NCI-H2227 (cell line): Measurements from ENCODE around the gene FAM117A.

Experiments used
- DNase-seq: peaks from one replicate; lab custom pipeline; 2025; ENCODE audit not compliant: unreplicated experiment; lab: John Stamatoyannopoulos, UW

The FAM117A gene, protein sequence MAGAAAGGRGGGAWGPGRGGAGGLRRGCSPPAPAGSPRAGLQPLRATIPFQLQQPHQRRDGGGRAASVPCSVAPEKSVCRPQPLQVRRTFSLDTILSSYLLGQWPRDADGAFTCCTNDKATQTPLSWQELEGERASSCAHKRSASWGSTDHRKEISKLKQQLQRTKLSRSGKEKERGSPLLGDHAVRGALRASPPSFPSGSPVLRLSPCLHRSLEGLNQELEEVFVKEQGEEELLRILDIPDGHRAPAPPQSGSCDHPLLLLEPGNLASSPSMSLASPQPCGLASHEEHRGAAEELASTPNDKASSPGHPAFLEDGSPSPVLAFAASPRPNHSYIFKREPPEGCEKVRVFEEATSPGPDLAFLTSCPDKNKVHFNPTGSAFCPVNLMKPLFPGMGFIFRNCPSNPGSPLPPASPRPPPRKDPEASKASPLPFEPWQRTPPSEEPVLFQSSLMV

DNA sequence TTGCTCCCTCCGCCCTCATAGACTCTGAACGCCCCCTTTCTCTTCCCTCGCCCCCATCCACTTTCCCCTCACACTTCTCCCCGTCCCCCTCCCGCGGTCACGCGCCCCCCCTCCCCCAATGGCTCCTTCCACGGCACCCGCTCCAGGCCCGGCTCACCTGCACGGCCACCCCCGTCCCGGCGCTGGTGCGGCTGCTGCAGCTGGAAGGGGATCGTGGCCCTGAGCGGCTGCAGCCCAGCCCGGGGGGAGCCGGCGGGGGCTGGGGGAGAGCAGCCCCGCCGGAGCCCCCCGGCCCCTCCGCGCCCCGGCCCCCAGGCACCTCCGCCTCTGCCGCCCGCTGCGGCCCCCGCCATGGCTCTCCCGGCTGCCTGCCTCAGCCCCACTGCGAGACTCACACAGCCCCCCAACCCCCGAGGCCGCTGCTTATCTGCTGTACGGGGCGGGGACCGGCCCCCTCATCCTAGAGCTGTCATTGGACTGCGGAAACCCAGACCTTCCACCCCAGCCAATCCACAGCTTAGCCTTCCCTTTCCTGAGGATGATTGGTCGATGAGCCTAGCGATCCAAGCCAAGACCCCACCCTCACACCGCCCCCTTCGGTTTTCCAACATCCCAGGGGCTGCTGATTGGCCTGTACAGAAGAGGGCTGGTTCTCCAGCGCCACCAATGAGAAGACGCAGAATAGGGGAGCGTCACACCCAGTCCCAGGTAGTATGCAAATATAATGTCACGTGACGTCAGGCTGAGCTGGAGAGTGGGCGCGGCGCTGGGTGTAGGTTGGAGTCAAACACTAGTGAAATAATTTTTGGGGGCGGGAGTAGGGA is at the start of gene FAM117A:
TSS of gene FAM117A (minus strand) at position 397 of the 824 bp plus-strand sequence. CDS start at position 353, 44 bp downstream.
- DNase-seq = peak; percentile 98

DNA sequence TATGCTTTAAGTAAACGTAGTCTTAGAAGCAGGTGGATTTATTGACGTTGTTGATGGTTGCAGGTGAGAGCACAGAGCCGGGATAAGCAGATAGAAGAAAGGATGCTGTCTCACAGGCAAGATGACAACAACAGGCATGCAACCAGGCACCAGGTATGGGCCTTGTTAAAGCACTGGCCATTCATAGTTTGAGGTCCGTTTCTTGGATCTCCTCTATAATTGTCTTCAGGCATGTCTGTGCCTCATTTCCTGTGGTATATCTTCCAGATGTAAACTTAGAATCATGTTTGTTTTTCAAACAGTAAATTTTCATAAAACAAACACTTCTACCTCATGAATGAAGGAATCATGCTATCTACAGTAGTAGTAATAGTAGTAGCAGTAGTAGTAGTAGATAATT is 45.1 kb upstream of the FAM117A start:
- no peak for DNase-seq

DNA sequence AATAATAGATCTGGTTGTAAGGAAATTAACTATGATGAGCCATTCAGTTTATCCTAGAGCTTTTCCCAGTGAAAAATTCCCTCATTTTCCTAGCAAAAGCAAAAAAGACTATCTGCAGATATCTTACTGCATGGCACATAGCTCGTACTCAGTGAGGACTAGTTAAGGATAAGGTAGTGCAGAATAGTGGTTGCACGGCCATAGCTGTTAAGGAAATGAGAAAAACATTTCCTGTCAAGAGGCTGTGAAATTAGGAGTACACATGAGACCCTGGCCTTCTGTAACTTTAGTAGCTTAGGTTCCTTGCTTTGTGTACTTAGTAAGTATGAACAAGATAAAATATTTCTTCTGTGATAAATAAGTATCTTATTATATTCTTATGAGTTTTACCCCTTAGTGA is 34.8 kb upstream of the FAM117A start:
- no peak for DNase-seq

DNA sequence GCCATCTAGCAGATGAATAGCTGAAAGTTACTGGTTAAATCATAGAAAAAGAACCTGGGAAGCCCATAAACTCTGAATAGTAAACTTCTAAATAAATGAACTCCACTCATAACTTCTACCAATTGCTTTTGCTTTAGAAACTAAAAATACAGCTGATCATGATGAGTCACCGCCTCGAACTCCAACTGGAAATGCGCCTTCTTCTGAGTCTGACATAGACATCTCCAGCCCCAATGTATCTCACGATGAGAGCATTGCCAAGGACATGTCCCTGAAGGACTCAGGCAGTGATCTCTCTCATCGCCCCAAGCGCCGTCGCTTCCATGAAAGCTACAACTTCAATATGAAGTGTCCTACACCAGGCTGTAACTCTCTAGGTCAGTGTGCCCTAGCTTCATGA is 34.3 kb upstream of the FAM117A start:
- DNase-seq = no peak

DNA sequence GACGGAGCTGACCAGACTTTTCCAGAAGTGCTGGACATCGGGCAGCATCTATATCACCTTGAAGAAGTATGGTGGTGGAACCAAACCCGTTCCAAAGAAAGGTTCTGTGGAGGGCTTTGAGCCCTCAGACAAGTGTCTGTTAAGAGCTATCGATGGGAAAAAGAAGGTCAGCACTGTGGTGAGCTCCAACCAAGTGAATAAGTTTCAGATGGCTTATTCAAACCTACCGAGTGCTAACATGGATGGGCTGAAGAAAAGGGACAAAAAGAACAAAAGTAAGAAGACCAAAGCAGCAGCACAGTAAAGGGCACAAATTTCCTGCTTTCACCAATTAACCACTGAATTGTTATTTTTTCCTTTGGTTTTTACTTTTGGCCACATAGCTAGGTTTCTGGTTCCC is 31.4 kb upstream of the FAM117A start:
- DNase-seq = no peak

DNA sequence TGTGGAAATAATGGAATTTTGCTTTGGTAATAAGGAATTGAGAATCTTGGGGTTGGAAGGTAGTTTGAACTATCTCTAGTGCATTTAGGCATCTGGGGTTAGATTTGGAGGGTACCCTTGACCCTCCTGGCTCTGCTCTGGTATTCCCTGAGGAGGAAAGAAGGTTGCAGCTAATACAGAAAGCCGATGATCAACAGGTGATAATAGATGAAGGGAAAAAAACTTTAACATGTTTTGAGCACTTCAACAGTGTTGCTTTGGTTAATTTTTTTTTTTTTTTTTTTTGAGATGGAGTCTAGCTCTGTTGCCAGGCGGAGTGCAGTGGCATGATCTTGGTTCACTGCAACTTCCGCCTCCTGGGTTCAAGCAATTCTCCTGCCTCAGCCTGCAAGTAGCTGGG is 29.4 kb upstream of the FAM117A start:
- DNase-seq = no peak

DNA sequence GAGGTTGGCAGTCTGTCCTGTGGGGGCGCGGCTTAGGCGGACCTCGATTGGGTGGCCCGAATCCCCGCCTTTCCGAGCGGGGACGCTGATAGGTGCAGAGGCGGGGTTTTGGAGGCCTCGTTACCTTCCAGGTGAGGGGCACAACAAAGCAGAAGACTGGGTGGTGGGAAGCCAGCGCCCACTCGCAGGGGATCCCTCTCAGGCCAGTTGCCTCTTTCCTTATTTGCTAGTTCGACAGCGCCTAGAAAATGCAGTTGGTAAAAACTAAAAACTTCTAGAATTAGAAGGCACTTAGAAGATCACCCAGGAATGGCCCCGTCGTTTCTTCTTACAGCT is 25.3 kb upstream of the FAM117A start:
- DNase-seq = no peak

DNA sequence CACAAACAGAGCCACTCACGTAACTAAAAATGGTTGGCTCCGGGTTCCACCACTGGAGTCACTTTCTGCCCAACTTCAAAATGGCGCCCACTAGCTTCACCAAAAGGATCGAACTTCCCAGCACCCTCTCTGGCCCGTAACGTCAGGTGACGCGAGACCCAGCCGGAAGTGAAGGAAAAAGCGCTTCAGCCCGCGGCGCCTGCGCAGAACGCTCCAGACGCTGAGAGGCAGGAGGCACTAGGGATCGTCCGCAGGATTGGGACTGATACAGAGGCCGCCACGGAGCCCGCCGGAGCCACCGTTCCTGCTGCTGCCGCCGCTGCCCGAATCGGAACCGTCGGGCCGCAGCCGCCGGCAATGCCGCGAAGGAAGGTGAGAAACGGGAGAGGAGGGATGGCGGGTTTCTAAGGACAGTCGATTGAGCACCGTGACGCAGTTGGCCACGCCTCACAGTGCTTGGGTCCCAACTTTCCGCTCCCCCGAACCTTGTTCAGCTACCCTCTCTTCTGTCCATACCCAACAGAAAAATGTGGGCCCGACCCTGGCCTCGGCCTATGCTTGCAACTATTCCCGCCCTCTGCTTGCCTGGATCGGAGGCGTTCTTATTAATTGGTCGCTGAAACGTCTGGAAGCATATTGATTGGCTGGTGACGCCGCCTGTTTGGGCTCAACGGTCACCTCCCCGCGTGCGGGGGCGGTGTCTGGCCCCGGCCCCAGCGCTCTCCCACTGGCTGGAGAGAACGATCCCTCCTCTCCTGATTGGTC is 24.7 kb upstream of the FAM117A start, which contains the start of gene KAT7:
TSS of gene KAT7 (plus strand) at position 204 of the 765 bp plus-strand sequence. CDS start at position 358, 154 bp downstream.
- DNase-seq = peak; percentile 99

DNA sequence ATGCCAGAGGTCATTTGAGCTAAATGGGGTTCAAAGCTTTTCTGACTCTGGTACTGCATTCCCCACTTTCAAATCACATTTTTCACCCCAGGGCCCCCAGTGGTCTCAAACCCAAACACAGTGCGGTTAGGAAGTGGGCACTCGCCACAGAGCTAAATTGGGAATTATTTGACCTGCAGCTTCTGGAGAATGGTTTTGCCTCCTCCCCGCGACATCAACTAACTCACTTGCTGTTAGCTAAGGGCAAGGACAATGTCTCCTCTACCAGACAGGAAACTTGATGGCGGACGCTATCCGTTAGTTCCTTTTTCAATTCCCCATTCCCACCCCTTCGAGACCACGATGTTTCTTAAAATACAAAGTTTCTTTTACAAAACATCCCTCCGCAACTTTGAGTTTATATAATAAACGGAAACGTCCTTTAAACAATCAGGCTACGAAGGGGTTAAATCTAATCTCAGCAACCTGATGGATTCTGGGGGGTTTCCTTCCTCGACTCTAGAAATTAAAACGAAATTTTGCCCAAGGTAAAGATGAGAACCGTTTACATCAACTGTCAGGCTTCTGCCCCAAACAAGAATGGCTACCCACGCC is 24.1 kb upstream of the FAM117A start:
- DNase-seq = no peak

DNA sequence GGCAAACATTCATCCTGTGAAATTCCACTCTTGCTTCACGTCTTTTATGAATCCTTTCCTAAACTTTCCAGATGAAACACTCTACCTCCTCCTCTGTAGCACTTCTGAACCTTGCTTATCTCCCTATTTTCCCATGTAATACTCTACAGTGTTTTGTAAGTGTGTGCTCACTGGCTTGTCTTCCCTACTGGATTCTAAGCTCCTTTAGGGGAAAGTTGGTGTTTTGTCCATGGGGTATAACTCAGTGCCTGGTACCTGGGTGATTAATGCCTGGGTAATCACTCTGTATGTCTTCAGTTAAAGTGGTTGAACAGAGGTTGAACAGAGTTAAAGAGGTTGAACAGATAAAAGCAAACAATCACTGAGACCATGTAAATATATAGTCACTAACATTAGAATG is 20.7 kb upstream of the FAM117A start:
- DNase-seq = no peak

DNA sequence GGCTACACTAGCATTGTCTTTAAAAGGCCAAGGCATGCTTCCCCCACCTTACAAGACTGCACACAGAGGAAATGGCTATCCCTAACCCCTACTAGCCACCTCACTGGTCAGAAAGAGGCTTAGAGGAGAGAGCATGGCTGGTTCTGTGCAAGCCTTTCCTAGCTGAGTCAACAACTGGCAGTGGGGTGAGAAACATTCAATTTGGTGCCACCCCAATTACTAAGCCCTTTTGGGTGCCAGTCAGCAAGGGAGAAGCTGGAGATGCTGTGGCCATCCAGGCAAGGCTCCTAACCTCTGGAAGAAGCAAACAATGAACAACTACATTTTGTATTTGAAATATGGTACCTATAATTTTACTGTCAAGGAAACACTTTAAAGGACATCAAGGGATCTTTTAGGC is 19.9 kb upstream of the FAM117A start:
- DNase-seq = no peak

DNA sequence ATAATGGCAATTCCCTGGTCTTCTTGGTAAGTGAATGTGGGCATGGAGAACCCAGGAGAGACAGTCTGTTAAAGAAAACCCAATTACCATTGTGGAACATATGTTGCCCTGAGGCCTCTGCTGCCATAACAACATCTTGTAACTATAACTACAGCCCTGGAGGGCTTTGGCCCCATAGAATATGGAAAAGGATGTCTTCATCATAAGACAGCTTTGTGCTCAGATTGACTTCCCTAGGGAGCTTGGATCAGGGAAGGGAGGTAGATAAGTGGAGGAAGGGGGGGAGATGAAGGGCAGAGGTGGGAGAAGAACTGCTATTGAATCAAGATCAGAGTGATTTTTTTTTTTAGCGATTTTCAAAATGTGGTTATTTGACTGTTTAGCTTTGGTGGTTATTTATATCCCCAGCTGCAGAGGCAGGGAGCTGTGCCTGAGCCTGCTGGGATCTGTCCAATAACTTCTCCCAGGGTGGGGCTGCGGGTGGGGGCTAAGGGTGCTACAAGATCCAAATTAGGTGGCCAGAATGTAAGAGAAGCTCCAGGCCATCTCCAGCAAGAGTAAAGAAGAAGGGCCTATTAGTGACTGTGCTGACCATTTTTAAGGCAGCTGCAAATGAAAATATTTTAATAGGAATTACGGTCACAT is 19.3 kb upstream of the FAM117A start:
- DNase-seq = peak; percentile 62

DNA sequence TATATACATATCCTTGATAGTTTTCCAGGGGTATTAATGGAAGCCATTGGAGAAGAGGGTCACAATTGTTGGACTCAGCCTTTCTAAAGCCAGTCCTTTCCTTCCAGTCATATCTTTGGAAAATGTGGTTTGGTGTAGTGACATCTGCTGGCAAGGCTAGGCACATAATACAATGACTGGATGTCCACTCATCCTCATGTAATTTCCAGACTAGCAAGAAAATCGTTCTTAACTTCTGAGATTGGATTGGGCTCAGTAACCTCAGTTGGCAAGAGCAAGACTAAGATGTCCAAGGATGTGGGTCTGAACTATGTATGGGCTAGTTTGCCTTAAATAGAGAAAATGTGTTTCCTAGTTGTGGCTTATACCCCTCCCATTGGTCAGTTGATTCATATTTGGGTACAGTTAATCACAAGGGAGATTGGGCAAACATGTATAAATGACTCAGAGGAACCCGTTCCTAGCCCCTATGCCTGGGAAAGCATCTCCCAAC is 15.9 kb upstream of the FAM117A start:
- DNase-seq = peak; percentile 64

DNA sequence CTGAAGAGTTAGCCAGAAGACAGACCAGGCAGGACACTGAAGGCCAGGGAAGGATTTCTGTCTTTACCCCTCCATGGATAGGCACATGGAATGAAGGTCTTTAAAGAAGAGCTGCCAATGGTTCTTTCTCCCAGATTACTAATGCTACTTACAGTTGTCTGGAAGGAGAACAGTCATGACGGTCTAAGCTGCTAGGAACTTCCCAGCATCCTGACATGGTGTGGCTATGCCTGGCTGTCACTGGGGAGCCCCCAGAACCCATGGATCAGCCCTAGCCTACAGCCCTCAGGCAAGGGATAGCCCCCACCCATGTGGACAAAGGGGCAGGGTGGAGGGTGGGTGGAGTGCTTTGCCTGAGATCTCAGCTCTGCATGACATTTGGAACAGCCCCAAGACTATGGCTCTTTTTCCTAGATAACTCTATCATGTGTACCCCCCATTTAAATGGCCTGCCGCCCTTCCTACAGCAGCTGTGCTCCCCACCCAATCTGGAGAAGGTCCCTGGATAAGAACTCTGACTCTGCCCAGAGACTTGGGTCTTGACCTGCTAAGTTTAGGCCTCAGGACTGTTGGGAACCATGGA is 15.3 kb upstream of the FAM117A start:
- DNase-seq = no peak

DNA sequence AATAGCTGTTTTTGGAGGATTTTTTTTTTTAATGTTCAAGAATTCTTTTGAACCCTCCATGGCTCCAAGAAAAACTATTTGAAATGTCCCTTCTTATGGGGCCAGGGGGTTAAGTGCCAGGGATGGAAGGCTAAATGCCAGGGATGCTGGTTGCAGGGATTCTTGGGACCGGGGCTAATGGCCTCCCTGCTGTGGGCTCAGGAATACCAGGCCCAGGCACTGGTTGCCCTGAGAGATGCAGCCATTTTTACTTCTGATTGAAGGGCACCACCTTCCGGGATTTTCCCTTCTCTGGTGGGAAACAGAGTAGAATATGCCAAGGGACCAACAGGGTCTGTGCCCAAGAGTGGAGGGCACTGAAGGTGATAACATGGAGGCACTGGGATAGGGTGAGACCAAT is 13.6 kb upstream of the FAM117A start:
- DNase-seq = no peak

DNA sequence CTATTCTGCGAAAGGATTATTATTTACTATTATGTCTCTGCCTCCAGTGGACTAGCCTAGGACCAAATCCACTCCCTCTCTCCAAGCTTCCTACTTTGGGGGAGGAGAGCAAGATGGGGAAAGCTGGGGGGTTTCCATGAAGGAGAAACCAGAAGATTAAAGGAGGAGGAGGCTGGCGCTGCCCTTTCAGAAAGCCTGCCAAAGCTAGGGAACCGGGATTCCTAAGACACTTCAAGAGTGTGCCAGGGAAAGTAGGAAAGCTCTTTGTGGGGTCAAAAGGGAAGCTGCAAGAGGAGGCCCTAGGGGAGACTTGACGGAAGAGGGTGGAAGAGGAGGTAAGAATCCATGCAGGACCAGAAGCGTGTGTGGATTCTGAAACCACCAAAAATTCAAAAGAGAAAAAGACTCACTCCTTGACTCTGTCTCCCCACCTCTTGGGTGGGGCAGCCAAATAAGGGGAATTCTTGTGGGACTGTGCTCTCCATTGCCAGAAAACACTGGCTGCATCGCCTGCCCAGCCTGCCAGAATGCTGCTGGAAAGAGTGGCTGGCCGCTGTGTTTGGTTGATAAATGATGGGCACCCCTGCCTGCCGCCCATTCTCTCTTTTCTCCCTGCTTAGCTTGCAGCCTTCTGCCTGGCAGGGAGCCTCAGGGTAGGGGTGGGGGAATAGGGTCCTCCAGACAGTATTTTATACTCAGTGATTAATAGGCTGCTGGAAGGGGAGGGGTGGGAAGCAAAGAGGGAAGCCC is 12.8 kb upstream of the FAM117A start:
- no peak for DNase-seq

DNA sequence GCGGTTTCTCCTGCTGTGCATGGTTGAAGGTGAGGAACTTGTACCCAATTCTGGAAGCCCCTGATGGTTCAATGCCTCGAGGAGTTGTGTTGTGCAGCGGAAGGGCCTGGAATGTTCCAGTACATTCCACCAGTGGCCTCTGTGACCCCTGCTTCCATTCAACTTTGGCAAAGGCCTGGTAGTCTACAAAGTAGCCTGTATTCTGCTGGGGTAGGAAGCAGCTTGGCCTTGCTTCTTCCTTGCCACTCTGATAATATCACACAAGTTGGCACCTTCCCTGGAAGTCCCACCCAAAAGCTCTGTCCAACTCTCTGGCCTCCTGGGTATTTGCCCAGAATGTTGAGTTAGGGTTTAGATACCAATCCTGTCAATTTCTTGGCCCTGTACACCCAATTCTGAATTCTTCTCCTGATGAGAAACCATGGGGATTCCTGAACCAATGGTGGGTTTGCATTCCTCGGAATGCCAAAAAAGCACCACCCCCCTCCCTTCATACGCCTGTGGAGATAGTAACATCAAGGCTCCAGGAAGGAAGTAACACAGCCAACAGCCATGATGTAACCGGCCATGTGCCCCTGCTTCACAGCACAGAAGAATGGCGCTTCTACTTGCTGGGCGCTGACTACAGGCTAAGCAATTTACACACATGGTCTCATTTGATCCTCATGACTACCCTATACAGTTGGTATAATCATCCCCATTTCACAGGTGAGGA is 11.8 kb upstream of the FAM117A start:
- no peak for DNase-seq

DNA sequence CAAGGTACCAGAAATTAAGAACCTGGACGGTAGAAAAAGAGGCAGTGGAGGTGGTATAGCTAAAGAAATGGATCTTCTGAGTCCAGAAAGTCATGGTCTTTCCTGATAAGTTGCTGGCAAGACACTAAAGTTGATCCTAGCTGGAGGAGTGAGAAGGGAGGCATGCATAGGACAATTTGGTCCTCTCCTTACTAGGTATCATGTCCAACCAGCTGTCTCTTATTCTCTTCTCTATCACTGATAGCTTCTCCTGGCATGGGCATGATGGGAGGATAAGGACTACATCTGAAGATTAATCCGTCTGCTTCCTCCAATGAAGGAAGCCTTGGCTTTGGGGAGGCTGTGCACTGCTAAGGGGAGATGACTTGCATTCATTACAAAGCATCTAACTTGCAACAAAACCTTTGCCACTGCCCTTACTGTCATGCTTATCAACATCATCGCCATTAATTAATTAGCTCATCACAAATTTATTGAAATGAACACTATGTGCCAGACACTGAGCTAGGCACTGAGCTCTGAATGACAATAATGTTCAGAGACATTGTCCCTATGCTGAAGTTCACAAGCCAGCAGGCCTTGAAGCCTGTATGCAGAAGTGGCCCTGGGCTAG is 3.1 kb upstream of the FAM117A start:
- no peak for DNase-seq
